GM21528 (cell line): ENCODE results near the gene PDE4D.

Experiments used
- ATAC-seq: cut with Tn5 transposase; IDR thresholded peaks from one replicate; pipeline ENCODE4 v1.9.1; 2021; ENCODE audit warnings: mild to moderate bottlenecking, moderate library complexity; ENCODE audit not compliant: unreplicated experiment, low FRiP score

Gene PDE4D

GRCh38 chr5:59665086-59665831 is 228.3 kb downstream of the PDE4D start:
- no peak for ATAC-seq

GRCh38 chr5:59661954-59662615 is 231.4 kb downstream of the PDE4D start:
- ATAC-seq, result no peak

DNA sequence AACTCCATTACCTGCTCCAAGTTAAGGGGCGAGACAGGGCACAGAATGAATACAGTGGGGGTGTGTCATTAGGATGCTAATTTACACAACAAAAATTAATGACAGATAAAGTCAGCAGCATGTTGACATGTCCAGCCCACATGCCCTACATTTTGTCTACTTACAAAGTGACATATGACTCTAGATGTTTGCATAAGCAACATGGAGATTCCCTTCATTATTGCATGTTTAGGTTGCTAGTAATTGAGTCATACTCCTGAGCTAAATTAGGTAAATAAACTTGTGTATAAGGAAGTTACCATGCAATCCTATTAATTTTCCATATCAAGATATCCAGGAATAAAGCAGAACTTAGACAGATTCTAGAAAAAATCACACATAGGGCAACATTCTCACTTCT is 232.2 kb downstream of the PDE4D start:
- no peak for ATAC-seq

- ATAC-seq, result no peak
Observed at GRCh38 chr5:59660737-59661136, 232.8 kb downstream of the PDE4D start.

GRCh38 chr5:59656351-59657254 is 236.9 kb downstream of the PDE4D start:
- ATAC-seq, result no peak

DNA sequence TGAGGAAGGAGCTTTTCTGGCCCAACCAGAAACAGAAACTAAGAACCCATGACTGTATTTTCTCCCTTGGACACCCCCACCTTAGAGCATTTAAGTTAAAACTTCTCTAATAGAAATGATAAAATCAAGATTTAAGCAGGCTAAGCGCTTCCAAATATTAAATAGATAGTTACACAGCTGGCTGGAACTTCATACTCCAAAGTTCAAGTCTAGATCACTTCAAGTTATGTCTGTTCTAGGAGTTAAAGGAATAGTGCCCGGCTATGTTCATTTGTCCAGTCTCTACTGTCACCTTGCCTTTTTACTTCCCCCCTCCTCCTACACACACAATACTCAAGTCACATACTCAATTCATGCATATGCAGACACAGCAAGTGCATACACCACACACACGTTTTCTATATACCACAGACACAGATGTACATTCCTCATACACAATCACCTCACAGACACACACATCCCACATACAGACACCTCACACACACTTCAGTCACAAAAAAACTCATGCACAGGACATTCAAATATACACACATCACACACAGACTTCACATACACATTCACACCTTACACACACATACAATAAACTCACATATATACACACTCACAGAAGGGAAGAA is 237.7 kb downstream of the PDE4D start:
- no peak for ATAC-seq

DNA sequence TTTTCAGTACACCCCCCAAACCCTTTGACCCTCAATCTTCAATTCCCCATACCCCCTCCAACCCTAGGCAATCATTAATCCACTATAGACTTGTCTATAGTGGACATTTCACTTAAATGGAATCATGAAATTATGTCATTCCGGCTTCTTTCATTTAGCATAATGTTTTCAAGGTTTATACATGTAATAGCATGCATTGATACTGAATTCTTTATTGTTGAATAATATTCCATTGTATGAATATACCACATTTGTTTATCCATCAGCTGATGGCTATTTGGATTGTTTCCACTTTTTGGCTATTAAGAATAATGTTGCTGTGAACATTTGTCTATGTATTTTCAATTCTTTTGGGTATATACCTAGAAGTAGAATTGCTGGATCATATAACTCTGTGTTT is 238.8 kb downstream of the PDE4D start:
- no peak for ATAC-seq

DNA sequence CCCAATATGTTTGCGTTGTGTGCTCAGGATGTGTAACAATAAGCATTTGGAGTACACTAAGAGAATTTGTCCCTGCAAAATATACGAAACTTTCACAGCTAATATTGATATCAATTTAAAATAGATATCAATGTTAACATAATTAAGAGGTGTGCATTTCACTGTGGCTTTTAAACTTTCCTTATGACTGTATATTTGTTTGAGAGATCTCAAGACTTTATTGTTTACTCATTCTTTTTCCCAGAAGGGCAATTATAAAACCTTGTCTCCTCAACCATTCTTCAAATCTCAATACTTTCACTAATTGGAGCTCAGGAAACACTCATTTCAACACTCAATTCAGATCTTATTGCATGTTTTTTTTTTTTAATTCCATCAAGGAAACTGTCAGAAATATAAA is 241.1 kb downstream of the PDE4D start:
- ATAC-seq, result no peak

- ATAC-seq, result no peak
Observed at GRCh38 chr5:59648949-59649921, 244.3 kb downstream of the PDE4D start.

- no peak for ATAC-seq
Observed at GRCh38 chr5:59648038-59648831, 245.3 kb downstream of the PDE4D start.

GRCh38 chr5:59645380-59645779 is 248.1 kb downstream of the PDE4D start:
- no peak for ATAC-seq

DNA sequence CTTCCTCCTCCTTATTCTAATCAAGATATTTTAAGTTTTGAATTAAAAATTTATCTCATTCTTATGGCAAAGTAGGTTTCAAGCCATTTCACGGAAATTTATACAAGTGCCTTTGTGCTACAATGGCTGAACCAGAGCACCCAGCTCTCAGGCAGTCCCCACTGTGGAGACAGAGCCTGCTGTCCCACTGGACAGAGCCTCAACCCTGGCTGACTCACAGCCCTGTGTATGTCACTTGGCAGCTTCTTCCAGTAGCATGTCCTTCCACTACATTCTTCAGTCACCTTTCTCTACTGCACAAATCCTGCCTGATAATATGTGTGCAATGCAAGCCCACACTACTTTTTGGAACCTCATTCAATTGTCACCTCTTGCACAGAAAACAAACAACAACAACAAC is 253.1 kb downstream of the PDE4D start:
- no peak for ATAC-seq

DNA sequence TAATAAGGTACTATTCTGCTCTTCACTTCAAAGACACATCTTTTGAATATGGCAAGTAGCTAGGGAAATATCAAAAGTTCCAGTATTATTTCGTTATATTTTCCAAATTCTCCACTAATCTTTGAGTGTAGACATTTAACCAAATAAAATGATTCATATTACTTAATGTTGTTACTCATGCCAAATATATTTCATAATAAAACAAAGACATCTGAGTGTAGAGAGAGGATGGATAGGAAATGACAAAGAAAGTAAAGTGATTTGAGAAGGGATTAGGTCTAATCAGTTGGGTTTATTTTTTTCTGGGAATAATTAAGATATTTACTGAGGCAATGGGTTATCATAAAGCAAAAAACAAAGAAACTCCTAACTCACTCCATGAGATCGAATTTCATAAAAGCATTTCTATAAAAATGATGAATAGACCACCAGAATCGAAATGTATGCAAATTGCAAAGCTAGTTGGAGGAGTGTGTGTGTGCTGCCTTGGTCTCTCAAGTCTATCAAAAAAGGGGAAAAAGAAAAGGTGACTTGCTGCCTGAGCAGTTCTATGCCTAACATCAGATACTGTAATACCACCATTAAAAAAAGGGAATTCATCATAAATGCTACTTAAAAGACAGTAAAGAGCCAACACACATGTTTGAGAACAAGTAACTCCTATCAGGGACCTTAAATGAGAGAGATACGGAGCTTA is 255.5 kb downstream of the PDE4D start:
- ATAC-seq, result no peak

DNA sequence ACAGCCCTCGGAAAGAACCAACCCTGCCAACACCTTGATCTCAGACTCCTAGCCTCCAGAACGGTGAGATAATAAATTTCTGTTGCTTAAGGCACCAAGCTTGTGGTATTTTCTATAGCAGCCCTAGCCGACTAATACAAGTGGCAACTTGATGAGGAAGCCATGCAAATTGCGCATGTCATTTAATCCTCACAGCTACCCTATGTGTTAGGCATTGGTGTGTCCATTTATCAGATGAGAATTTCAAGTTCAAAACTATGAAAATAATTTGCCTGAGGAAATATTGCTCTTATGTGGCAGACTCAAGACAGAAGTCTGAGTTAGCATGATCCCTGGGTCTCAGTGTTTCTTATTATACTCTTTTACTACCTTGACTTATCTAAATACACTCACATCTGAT is 264.0 kb downstream of the PDE4D start:
- ATAC-seq, result no peak

DNA sequence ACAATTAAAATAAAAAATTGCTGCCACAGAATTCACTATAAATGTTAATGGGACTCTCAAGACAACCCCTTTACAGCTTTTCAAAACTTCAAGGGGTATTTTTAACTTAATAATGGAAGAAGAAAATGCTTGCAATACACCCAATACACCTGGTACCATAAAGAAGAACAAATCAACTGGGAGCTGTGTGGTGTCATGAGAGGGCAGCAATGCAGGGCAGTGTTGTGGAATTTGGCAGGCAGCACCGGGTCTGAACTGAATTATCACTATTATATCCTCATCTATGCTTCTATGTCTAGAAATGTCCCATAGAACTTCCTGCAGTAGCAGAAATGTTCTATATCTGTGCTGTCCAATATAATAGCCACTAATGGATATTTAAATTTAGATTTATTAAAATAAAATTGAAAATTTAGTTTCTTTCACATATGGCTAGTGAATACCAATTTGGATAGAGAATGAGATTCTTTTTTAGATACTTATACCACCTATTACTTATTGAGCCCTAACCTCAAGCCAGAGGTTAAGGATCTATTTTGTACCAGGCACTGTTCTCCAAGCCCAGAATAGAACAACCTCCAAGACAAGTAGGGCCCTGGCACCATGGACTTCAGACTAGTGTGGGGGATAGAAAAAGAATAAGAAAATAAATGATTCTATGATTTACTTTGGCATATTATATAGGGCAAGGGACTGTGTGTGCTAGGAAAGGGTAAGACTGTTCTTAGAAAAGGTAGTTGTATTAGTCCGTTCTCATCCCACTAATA is 265.3 kb downstream of the PDE4D start:
- no peak for ATAC-seq

DNA sequence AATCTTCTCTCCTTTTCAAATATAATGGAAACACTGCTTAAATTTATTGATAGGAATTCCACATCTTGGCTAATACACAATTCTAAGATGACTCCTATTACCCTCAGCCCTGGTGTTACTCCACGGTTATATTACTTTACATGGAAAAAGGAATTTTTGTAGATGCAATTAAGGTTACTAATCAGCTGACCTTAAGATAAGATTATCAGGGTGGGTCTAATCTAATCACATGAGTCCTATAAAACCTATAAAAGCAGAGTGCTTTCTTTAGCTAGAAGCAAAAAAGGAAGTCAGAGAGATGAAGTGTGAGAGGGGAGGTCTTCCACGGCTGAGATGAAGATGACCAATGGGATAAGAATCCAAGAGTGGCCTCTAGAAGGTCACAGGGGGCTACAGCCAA is 268.6 kb downstream of the PDE4D start:
- no peak for ATAC-seq

DNA sequence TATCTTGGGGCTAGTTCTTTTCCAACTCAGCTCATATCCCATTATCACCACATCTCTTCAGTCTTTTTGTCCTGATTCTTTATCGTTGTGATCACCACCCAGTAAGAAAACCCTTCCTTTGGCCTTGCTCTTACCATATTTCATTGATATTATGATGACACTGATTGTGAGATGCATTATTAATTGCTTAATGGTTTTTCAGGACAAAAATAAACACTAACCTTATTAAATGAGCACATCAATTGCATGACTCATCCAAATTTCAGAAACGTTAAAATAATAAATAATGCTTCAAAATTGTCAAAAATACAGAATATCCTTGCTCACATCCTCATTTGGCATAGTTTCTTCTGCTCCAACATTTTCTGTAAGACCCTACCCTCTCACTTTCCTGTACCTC is 270.7 kb downstream of the PDE4D start:
- no peak for ATAC-seq

- ATAC-seq, result no peak
Observed at GRCh38 chr5:59621477-59621876, 272.0 kb downstream of the PDE4D start.
